HepG2 (cell line): ENCODE measurements around the gene PPA1. TPM values are rescaled to one million over a fixed set of nuclear protein-coding genes. Genes with fewer than 3 reads are reported as not detected.

Source experiments
- AKAP8 ChIP-seq: sonication (generic); formaldehyde crosslinking; IDR thresholded peaks from 2 replicates; pipeline ENCODE4 v1.5.1; 2020; ENCODE audit warnings: mild to moderate bottlenecking, missing genetic modification reagents
- ASH2L ChIP-seq: fragments of 300-600, 200-600 bp; sonication (generic); IDR thresholded peaks from 2 replicates; pipeline ENCODE4 v1.7.0; 2017; ENCODE audit warnings: low read depth, mild to moderate bottlenecking, moderate library complexity, mixed read lengths, low read length; ENCODE audit not compliant: insufficient read length
- CHD2 ChIP-seq: IDR thresholded peaks from 2 replicates; pipeline ENCODE4 v1.6.1; 2011; ENCODE audit warnings: low read depth, low read length, improper control_type of control experiment
- ELF3 ChIP-seq: IDR thresholded peaks from 2 replicates; pipeline ENCODE4 v1.6.1; 2016; ENCODE audit warnings: missing genetic modification reagents, missing compliant biosample characterization
- GPN1 ChIP-seq: sonication (generic); formaldehyde crosslinking; IDR thresholded peaks from 2 replicates; pipeline ENCODE4 v1.5.1; 2020; ENCODE audit warnings: missing genetic modification reagents, borderline replicate concordance
- KLF11 ChIP-seq: IDR thresholded peaks from 2 replicates; pipeline ENCODE4 v1.6.1; 2016; ENCODE audit warnings: missing compliant biosample characterization
- PCBP2 ChIP-seq: fragments of 200-400 bp; formaldehyde crosslinking; optimal IDR thresholded peaks from 2 replicates; pipeline ENCODE3; 2018; ENCODE audit warnings: low read length, low read depth; ENCODE audit not compliant: poor library complexity, severe bottlenecking
- POLR2G ChIP-seq: fragments of 200-400 bp; formaldehyde crosslinking; IDR thresholded peaks from 2 replicates; pipeline ENCODE4 v1.6.1; 2018; ENCODE audit warnings: mild to moderate bottlenecking, low read depth, low read length, moderate library complexity
- RFXANK ChIP-seq: IDR thresholded peaks from 2 replicates; pipeline ENCODE4 v1.6.1; 2016
- SKI ChIP-seq: fragments of 450-650 bp; IDR thresholded peaks from one replicate; pipeline ENCODE4 v1.6.1; 2018; ENCODE audit warnings: mild to moderate bottlenecking; ENCODE audit not compliant: partially characterized antibody
- TBP ChIP-seq: sonication (generic); formaldehyde crosslinking; IDR thresholded peaks from 2 replicates; pipeline ENCODE4 v1.5.0; 2020; ENCODE audit warnings: missing genetic modification reagents
- ZC3H4 ChIP-seq: sonication (generic); formaldehyde crosslinking; IDR thresholded peaks from 2 replicates; pipeline ENCODE4 v1.4.0; 2020; ENCODE audit warnings: missing genetic modification reagents, borderline replicate concordance
- ZFP1 ChIP-seq: IDR thresholded peaks from 2 replicates; pipeline ENCODE4 v1.6.1; 2016
- ZNF253 ChIP-seq: sonication (generic); formaldehyde crosslinking; IDR thresholded peaks from 2 replicates; pipeline ENCODE4 v1.8.0; 2022; ENCODE audit warnings: mild to moderate bottlenecking, missing genetic modification reagents, borderline replicate concordance
- ZNF260 ChIP-seq: sonication (generic); formaldehyde crosslinking; IDR thresholded peaks from 2 replicates; pipeline ENCODE4 v1.4.0; 2020; ENCODE audit warnings: missing genetic modification reagents, low read depth, mild to moderate bottlenecking, borderline replicate concordance
- ZNF329 ChIP-seq: sonication (generic); formaldehyde crosslinking; IDR thresholded peaks from 2 replicates; pipeline ENCODE4 v1.9.0; 2021; ENCODE audit warnings: low read depth, mild to moderate bottlenecking, missing genetic modification reagents
- ZNF331 ChIP-seq: sonication (generic); formaldehyde crosslinking; IDR thresholded peaks from 2 replicates; pipeline ENCODE4 v1.4.0; 2020; ENCODE audit warnings: missing genetic modification reagents
- ZNF468 ChIP-seq: sonication (generic); formaldehyde crosslinking; IDR thresholded peaks from 2 replicates; pipeline ENCODE4 v1.8.0; 2022; ENCODE audit warnings: mild to moderate bottlenecking, moderate library complexity, missing genetic modification reagents
- ZNF570 ChIP-seq: sonication (generic); formaldehyde crosslinking; IDR thresholded peaks from 2 replicates; pipeline ENCODE4 v1.4.0; 2020; ENCODE audit warnings: mild to moderate bottlenecking, missing genetic modification reagents, borderline replicate concordance
- ZNF572 ChIP-seq: sonication (generic); formaldehyde crosslinking; IDR thresholded peaks from 2 replicates; pipeline ENCODE4 v1.5.1; 2020; ENCODE audit warnings: mild to moderate bottlenecking, missing genetic modification reagents
- ZNF720 ChIP-seq: sonication (generic); formaldehyde crosslinking; IDR thresholded peaks from 2 replicates; pipeline ENCODE4 v1.4.0; 2020; ENCODE audit warnings: missing genetic modification reagents
- ZSCAN12 ChIP-seq: sonication (generic); formaldehyde crosslinking; IDR thresholded peaks from 2 replicates; pipeline ENCODE4 v1.9.0; 2021; ENCODE audit warnings: mild to moderate bottlenecking, missing genetic modification reagents
- ZZZ3 ChIP-seq: sonication (generic); formaldehyde crosslinking; IDR thresholded peaks from 2 replicates; pipeline ENCODE4 v1.4.0; 2020; ENCODE audit warnings: missing genetic modification reagents, mild to moderate bottlenecking, borderline replicate concordance
- polyA plus RNA-seq, 8 experiments: library from polyadenylated mRNA; depleted of rRNA in 3 of 8; stranded (reverse) in 7 of 8; unstranded in 1 of 8; fragments of >200 nt; fragmentation: Illumina TruSeq in 4 of 8; extraction: Trizol in 4 of 8; gene quantifications; 2 replicates each; pipeline versions ENCODE4 v1.2.1 to v1.2.3, GENCODE V29; 2011 to 2016; ENCODE audit warnings: low read depth in 4 of 8, missing spikeins in 1 of 8, mixed read lengths in 1 of 8; ENCODE audit not compliant: insufficient read depth in 1 of 8
- total RNA-seq, 5 experiments: library from RNA; depleted of rRNA; stranded (reverse); fragments of >200 nt; fragmentation: Illumina TruSeq; extraction: Trizol; gene quantifications; 2 replicates each; pipeline ENCODE4 v1.2.3, GENCODE V29; 2016; ENCODE audit warnings: low read depth in 1 of 5
- TF ChIP-seq, protein P1 (sequence below): IDR thresholded peaks from 2 replicates; pipeline ENCODE4 v1.6.1; 2016
- TF ChIP-seq, protein P2 (sequence below): sonication (generic); formaldehyde crosslinking; IDR thresholded peaks from 2 replicates; pipeline ENCODE4 v1.5.1; 2020; ENCODE audit warnings: missing genetic modification reagents, mild to moderate bottlenecking, borderline replicate concordance
- TF ChIP-seq, protein P3 (sequence below): sonication (generic); formaldehyde crosslinking; IDR thresholded peaks from 2 replicates; pipeline ENCODE4 v1.4.0; 2020; ENCODE audit warnings: mild to moderate bottlenecking, low read depth, missing genetic modification reagents
- TF ChIP-seq, protein P4 (sequence below): IDR thresholded peaks from 2 replicates; pipeline ENCODE4 v1.6.1; 2016; ENCODE audit warnings: mild to moderate bottlenecking, missing biosample characterization, missing genetic modification reagents

The PPA1 gene
- total and polyA plus RNA-seq, 2 of the 13 experiments (the other 11 are each of a cell fraction or from before 2014, with no cell fraction given) = 136 to 250 TPM

DNA sequence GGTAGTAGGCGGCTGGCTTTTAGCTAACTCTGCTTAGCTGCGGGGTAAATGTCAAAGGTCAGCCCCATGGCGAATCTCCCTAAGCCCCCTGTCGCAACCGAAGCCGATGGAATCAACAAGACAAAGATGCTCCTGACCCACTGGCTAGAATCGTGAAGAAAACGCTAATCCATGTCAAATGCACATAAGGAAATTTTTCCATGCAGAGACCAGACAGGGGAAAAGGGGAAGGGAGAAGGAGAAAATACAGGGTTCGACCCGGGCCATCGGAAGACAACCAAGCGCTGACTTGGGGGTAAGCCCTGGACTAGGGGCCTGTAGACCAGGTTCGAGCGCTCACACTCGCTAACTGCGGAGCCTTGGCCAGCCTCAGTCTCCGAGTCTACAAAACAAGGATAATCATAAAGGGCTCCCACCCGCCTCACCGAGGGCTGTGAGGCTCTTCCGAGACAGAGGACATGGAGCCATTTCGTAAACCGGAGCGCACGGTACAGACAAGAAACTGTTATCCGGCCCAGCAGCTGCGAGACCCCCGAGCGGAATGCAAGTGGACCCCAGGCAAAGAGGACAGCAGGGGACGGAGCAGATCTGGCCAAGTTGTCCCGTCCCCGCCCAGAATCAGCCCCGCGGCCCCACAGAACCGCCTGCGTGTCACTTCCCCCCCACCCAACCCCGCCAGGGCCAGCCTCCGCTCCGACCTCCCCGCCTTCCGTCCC is 63.4 kb downstream of the PPA1 start (continued):
- TF ChIP-seq ZNF572 (CRISPR knock-in tag) (no peak), ZSCAN12 (CRISPR knock-in tag) (no peak), PCBP2 (no peak), ASH2L (peak; percentile 28), GPN1 (CRISPR knock-in tag) (no peak), ZNF260 (CRISPR knock-in tag) (no peak), POLR2G (no peak), SKI (no peak), KLF11 (CRISPR knock-in tag) (no peak), AKAP8 (CRISPR knock-in tag) (peak; percentile 35; the same call in 1 of the 2 replicates), RFXANK (CRISPR knock-in tag) (no peak), CHD2 (no peak), ZNF468 (no peak), ZC3H4 (CRISPR knock-in tag) (no peak), ZNF720 (CRISPR knock-in tag) (no peak), ELF3 (CRISPR knock-in tag) (no peak), ZNF331 (CRISPR knock-in tag) (no peak), ZNF329 (CRISPR knock-in tag) (0 out of 2 replicates have a peak, but pooled peaks have one; percentile 23), ZFP1 (CRISPR knock-in tag) (no peak), TBP (CRISPR knock-in tag) (0 out of 2 replicates have a peak, but pooled peaks have one; percentile 47), ZZZ3 (CRISPR knock-in tag) (no peak), ZNF570 (CRISPR knock-in tag) (no peak), ZNF253 (CRISPR knock-in tag) (0 out of 2 replicates have a peak, but pooled peaks have one; percentile 47)
- TF ChIP-seq, protein P1, sequence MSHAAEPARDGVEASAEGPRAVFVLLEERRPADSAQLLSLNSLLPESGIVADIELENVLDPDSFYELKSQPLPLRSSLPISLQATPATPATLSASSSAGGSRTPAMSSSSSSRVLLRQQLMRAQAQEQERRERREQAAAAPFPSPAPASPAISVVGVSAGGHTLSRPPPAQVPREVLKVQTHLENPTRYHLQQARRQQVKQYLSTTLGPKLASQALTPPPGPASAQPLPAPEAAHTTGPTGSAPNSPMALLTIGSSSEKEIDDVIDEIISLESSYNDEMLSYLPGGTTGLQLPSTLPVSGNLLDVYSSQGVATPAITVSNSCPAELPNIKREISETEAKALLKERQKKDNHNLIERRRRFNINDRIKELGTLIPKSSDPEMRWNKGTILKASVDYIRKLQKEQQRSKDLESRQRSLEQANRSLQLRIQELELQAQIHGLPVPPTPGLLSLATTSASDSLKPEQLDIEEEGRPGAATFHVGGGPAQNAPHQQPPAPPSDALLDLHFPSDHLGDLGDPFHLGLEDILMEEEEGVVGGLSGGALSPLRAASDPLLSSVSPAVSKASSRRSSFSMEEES (CRISPR knock-in tag) = no peak
- TF ChIP-seq, protein P2, sequence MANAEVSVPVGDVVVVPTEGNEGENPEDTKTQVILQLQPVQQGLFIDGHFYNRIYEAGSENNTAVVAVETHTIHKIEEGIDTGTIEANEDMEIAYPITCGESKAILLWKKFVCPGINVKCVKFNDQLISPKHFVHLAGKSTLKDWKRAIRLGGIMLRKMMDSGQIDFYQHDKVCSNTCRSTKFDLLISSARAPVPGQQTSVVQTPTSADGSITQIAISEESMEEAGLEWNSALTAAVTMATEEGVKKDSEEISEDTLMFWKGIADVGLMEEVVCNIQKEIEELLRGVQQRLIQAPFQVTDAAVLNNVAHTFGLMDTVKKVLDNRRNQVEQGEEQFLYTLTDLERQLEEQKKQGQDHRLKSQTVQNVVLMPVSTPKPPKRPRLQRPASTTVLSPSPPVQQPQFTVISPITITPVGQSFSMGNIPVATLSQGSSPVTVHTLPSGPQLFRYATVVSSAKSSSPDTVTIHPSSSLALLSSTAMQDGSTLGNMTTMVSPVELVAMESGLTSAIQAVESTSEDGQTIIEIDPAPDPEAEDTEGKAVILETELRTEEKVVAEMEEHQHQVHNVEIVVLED (CRISPR knock-in tag) = no peak
- TF ChIP-seq, protein P3, sequence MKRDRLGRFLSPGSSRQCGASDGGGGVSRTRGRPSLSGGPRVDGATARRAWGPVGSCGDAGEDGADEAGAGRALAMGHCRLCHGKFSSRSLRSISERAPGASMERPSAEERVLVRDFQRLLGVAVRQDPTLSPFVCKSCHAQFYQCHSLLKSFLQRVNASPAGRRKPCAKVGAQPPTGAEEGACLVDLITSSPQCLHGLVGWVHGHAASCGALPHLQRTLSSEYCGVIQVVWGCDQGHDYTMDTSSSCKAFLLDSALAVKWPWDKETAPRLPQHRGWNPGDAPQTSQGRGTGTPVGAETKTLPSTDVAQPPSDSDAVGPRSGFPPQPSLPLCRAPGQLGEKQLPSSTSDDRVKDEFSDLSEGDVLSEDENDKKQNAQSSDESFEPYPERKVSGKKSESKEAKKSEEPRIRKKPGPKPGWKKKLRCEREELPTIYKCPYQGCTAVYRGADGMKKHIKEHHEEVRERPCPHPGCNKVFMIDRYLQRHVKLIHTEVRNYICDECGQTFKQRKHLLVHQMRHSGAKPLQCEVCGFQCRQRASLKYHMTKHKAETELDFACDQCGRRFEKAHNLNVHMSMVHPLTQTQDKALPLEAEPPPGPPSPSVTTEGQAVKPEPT (CRISPR knock-in tag) = no peak
- TF ChIP-seq, protein P4, sequence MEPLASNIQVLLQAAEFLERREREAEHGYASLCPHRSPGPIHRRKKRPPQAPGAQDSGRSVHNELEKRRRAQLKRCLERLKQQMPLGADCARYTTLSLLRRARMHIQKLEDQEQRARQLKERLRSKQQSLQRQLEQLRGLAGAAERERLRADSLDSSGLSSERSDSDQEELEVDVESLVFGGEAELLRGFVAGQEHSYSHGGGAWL = no peak
